H9 (cell line): ENCODE results near the gene INTS1. TPM values are rescaled to one million over a fixed set of nuclear protein-coding genes. Genes with fewer than 3 reads are reported as not detected.

Source experiments
- DNase-seq: peaks from one replicate; pipeline ENCODE4 v3.0.0-alpha.2; 2017
- H2AFZ ChIP-seq: one replicate; pipeline ENCODE4 v1.6.1; 2013; ENCODE audit warnings: mild to moderate bottlenecking, low read length, control low read depth, moderate library complexity
- H2AK5ac ChIP-seq: 2 replicates; pipeline ENCODE4 v1.6.1; 2013; ENCODE audit warnings: low read length, control low read depth, mixed read lengths; ENCODE audit not compliant: insufficient read length
- H2BK120ac ChIP-seq: one replicate; pipeline ENCODE4 v1.6.1; 2013; ENCODE audit warnings: low read depth, mild to moderate bottlenecking, low read length, control low read depth, inconsistent platforms; ENCODE audit not compliant: poor library complexity, severe bottlenecking
- H2BK12ac ChIP-seq: 2 replicates; pipeline ENCODE4 v1.6.1; 2013; ENCODE audit warnings: low read length, control low read depth, mixed read lengths, low read depth; ENCODE audit not compliant: insufficient read length
- H2BK15ac ChIP-seq: 2 replicates; pipeline ENCODE4 v1.6.1; 2013; ENCODE audit warnings: low read depth, low read length, control low read depth
- H2BK20ac ChIP-seq: one replicate; pipeline ENCODE4 v1.6.1; 2013; ENCODE audit warnings: low read depth, mild to moderate bottlenecking, low read length, control low read depth, inconsistent platforms; ENCODE audit not compliant: poor library complexity, severe bottlenecking
- H2BK5ac ChIP-seq: 2 replicates; pipeline ENCODE4 v1.6.1; 2013; ENCODE audit warnings: low read length, control low read depth, mixed read lengths; ENCODE audit not compliant: insufficient read length
- H3K14ac ChIP-seq: 2 replicates; pipeline ENCODE4 v1.6.1; 2013; ENCODE audit warnings: low read length, control low read depth; ENCODE audit not compliant: insufficient read depth
- H3K18ac ChIP-seq: 2 replicates; pipeline ENCODE4 v1.6.1; 2013; ENCODE audit warnings: low read depth, mild to moderate bottlenecking, mixed read lengths, low read length, control low read depth; ENCODE audit not compliant: insufficient read length
- H3K23ac ChIP-seq: 2 replicates; pipeline ENCODE4 v1.6.1; 2013; ENCODE audit warnings: low read length, control low read depth, mixed read lengths, low read depth; ENCODE audit not compliant: insufficient read length
- H3K23me2 ChIP-seq: 2 replicates; pipeline ENCODE4 v1.6.1; 2013; ENCODE audit warnings: low read depth, mild to moderate bottlenecking, mixed read lengths, low read length, control low read depth; ENCODE audit not compliant: insufficient read length, poor library complexity, severe bottlenecking
- H3K27ac ChIP-seq: 2 replicates; pipeline ENCODE4 v1.5.1; 2013; ENCODE audit warnings: low read length, control low read depth, mixed read lengths, low read depth; ENCODE audit not compliant: insufficient read length
- H3K27me3 ChIP-seq: 2 replicates; pipeline ENCODE4 v1.6.1; 2013; ENCODE audit warnings: low read length, control low read depth, inconsistent platforms; ENCODE audit not compliant: insufficient read depth
- H3K4ac ChIP-seq: 2 replicates; pipeline ENCODE4 v1.6.1; 2013; ENCODE audit warnings: low read depth, mild to moderate bottlenecking, control low read depth, inconsistent platforms, low read length, moderate library complexity
- H3K4me1 ChIP-seq: 2 replicates; pipeline ENCODE4 v1.6.1; 2013; ENCODE audit warnings: low read length, control low read depth, inconsistent platforms; ENCODE audit not compliant: insufficient read depth
- H3K4me2 ChIP-seq: 2 replicates; pipeline ENCODE4 v1.6.1; 2013; ENCODE audit warnings: low read length, control low read depth, mixed read lengths; ENCODE audit not compliant: insufficient read length, insufficient read depth
- H3K56ac ChIP-seq: 2 replicates; pipeline ENCODE4 v1.6.1; 2013; ENCODE audit warnings: low read depth, mild to moderate bottlenecking, mixed read lengths, low read length, control low read depth; ENCODE audit not compliant: insufficient read length
- H3K79me1 ChIP-seq: 2 replicates; pipeline ENCODE4 v1.6.1; 2013; ENCODE audit warnings: low read depth, mild to moderate bottlenecking, moderate library complexity, low read length, control low read depth, inconsistent platforms; ENCODE audit not compliant: insufficient read depth, poor library complexity, severe bottlenecking
- H3K79me2 ChIP-seq: 2 replicates; pipeline ENCODE4 v1.6.1; 2013; ENCODE audit warnings: low read length, control low read depth, inconsistent platforms; ENCODE audit not compliant: insufficient read depth
- H3K9ac ChIP-seq: 2 replicates; pipeline ENCODE4 v1.6.1; 2013; ENCODE audit warnings: low read length, control low read depth, mixed read lengths; ENCODE audit not compliant: insufficient read length; ENCODE audit errors: extremely low read depth
- H3K9me3 ChIP-seq: one replicate; pipeline ENCODE4 v1.6.1; 2013; ENCODE audit warnings: low read depth, low read length, inconsistent platforms; ENCODE audit not compliant: control insufficient read depth
- H3T11ph ChIP-seq: one replicate; pipeline ENCODE4 v1.6.1; 2013; ENCODE audit warnings: mild to moderate bottlenecking, low read length, control low read depth, inconsistent platforms
- H4K20me1 ChIP-seq: one replicate; pipeline ENCODE4 v1.6.1; 2013; ENCODE audit not compliant: control insufficient read depth, insufficient read length, insufficient read depth
- H4K5ac ChIP-seq: 2 replicates; pipeline ENCODE4 v1.6.1; 2013; ENCODE audit warnings: low read depth, mild to moderate bottlenecking, mixed read lengths, low read length, control low read depth; ENCODE audit not compliant: insufficient read length
- H4K8ac ChIP-seq: replicated peaks from 2 replicates; pipeline ENCODE4 v1.6.1; 2013; ENCODE audit warnings: low read length, control low read depth, mixed read lengths, low read depth; ENCODE audit not compliant: insufficient read length
- H4K91ac ChIP-seq: 2 replicates; pipeline ENCODE4 v1.6.1; 2013; ENCODE audit warnings: low read depth, mild to moderate bottlenecking, moderate library complexity, mixed read lengths, low read length, control low read depth; ENCODE audit not compliant: insufficient read length
- H3K27ac Mint-ChIP-seq, 3 experiments: 2 replicates in 2 of 3; 3 replicates in 1 of 3; pipeline ENCODE4 v1.8.0; 2020 to 2021; ENCODE audit warnings: mixed read lengths in 3 of 3, mild to moderate bottlenecking in 1 of 3, moderate library complexity in 1 of 3
- H3K27me3 Mint-ChIP-seq: 2 replicates; pipeline ENCODE4 v1.8.0; 2021; ENCODE audit warnings: low read depth, mild to moderate bottlenecking, moderate library complexity, mixed read lengths
- H3K36me3 Mint-ChIP-seq, 3 experiments: 2 replicates in 2 of 3; 3 replicates in 1 of 3; pipeline ENCODE4 v1.8.0; 2020 to 2021; ENCODE audit warnings: low read depth in 3 of 3, mixed read lengths in 3 of 3; ENCODE audit not compliant: insufficient read depth in 1 of 3
- H3K4me1 Mint-ChIP-seq, 2 experiments: 2 replicates each; pipeline ENCODE4 v1.8.0; 2020; ENCODE audit warnings: mixed read lengths in 2 of 2
- H3K4me3 Mint-ChIP-seq, 2 experiments: 2 replicates in 1 of 2; 3 replicates in 1 of 2; pipeline ENCODE4 v1.8.0; 2020 to 2021; ENCODE audit warnings: mild to moderate bottlenecking in 2 of 2, mixed read lengths in 2 of 2, moderate library complexity in 1 of 2
- H3K9me3 Mint-ChIP-seq, 2 experiments: 2 replicates in 1 of 2; 3 replicates in 1 of 2; pipeline ENCODE4 v1.8.0; 2020; ENCODE audit warnings: mild to moderate bottlenecking in 2 of 2, mixed read lengths in 2 of 2, moderate library complexity in 1 of 2
- whole genome bisulfite sequencing: extraction: QIAGEN DNeasy Blood & Tissue Kit; methylation state at CpG from one replicate; pipeline ENCODE4 v1.1.7; 2013; ENCODE audit warnings: missing lambda C conversion rate, low lambda C conversion rate, mixed read lengths; ENCODE audit not compliant: insufficient read length; ENCODE audit errors: extremely low coverage; 5-methylcytosine and 5-hydroxymethylcytosine counted together
- total RNA-seq: library from RNA; stranded (reverse); gene quantifications from 2 replicates; pipeline ENCODE4 v1.2.1, GENCODE V29; 2021
- TF ChIP-seq, protein P1 (sequence below): fragments of 200-600 bp; sonication (generic); conservative IDR thresholded peaks from 3 replicates; pipeline ENCODE4 v1.8.0; 2021; ENCODE audit warnings: antibody characterized with exemption, mild to moderate bottlenecking

Gene INTS1
- total RNA-seq, 1 experiment from 2014 or later, result 133 TPM

DNA sequence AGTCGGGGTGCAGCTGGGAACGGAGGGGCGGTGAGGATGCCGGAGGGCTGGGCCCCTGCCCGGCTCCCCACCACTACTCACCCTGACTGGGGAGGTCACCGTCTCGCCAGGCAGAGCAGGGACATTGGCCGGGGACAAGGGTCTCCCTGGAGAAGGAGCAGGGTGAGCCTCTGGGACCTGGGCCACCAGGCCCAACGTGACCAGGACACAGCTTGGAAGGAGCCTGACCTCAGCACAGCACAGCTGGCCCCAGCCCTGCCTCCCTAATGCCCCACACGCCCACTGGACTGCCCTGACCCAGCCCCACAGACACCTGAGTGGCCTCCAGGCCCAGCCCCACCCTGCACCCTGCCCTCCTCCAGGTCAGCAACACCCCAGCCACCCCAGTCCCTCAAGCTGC, 66.0 kb downstream of the INTS1 start:
- Mint-ChIP-seq H3K36me3 (no peaks in the 10 kb centered on the region), H3K9me3 (no peaks in the 10 kb centered on the region), H3K27me3 (no peaks in the 10 kb centered on the region), H3K4me1 (no peaks in the 10 kb centered on the region), H3K4me3 (no peak overlapping the region), H3K27ac (no peak overlapping the region)
- no peaks in the 10 kb centered on the region for H3K4me1 ChIP-seq
- no peak overlapping the region for H2BK20ac ChIP-seq
- H3K4ac ChIP-seq, result no peak overlapping the region
- H4K5ac ChIP-seq, result no peak overlapping the region
- no peak overlapping the region for H2BK15ac ChIP-seq
- H3K9ac ChIP-seq, result no peak overlapping the region
- H3K23me2 ChIP-seq, result no peaks in the 10 kb centered on the region
- no peak overlapping the region for H4K91ac ChIP-seq
- no peak overlapping the region for H2BK12ac ChIP-seq
- H2BK120ac ChIP-seq, result no peak overlapping the region
- TF ChIP-seq, protein P1, sequence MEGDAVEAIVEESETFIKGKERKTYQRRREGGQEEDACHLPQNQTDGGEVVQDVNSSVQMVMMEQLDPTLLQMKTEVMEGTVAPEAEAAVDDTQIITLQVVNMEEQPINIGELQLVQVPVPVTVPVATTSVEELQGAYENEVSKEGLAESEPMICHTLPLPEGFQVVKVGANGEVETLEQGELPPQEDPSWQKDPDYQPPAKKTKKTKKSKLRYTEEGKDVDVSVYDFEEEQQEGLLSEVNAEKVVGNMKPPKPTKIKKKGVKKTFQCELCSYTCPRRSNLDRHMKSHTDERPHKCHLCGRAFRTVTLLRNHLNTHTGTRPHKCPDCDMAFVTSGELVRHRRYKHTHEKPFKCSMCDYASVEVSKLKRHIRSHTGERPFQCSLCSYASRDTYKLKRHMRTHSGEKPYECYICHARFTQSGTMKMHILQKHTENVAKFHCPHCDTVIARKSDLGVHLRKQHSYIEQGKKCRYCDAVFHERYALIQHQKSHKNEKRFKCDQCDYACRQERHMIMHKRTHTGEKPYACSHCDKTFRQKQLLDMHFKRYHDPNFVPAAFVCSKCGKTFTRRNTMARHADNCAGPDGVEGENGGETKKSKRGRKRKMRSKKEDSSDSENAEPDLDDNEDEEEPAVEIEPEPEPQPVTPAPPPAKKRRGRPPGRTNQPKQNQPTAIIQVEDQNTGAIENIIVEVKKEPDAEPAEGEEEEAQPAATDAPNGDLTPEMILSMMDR, result no peak
- no peak overlapping the region for H3K14ac ChIP-seq
- H3K23ac ChIP-seq, result no peak overlapping the region
- no peak overlapping the region for H3K27ac ChIP-seq
- H3K18ac ChIP-seq, result no peak overlapping the region
- no peaks in the 10 kb centered on the region for H3K79me2 ChIP-seq
- H3K4me2 ChIP-seq, result no peak overlapping the region
- H4K8ac ChIP-seq, result no peak overlapping the region
- H3K79me1 ChIP-seq, result no peaks in the 10 kb centered on the region
- no peak overlapping the region for H2AK5ac ChIP-seq
- no peak overlapping the region for H3K56ac ChIP-seq
- DNase-seq, result no peak
- H3K9me3 ChIP-seq, result no peaks in the 10 kb centered on the region
- no peak overlapping the region for H3T11ph ChIP-seq
- no peak overlapping the region for H2AFZ ChIP-seq
- no CpG with 5 or more reads among the region's 10 CpGs for WGBS
- H2BK5ac ChIP-seq, result no peak overlapping the region
- H4K20me1 ChIP-seq, result no peaks in the 10 kb centered on the region
- H3K27me3 ChIP-seq, result no peaks in the 10 kb centered on the region
